Dedifferentiated amniotic fluid mesenchymal stem cell (primary cell): Measurements from ENCODE around the gene PDCD6IP.
"Not testable (repeated sequence)": the region's sequence is repeated elsewhere in the genome, so short reads cannot be mapped to it uniquely, and the experiment has no call there.

ENCODE experiments used
- DNase-seq: peaks from one replicate; pipeline ENCODE4 v3.0.0-alpha.2; 2016; ENCODE audit errors: extremely low spot score

PDCD6IP gene

GRCh38 chr3:33855407-33855806, 57.0 kb downstream of the PDCD6IP start:
- DNase-seq: not testable (repeated sequence)

DNA sequence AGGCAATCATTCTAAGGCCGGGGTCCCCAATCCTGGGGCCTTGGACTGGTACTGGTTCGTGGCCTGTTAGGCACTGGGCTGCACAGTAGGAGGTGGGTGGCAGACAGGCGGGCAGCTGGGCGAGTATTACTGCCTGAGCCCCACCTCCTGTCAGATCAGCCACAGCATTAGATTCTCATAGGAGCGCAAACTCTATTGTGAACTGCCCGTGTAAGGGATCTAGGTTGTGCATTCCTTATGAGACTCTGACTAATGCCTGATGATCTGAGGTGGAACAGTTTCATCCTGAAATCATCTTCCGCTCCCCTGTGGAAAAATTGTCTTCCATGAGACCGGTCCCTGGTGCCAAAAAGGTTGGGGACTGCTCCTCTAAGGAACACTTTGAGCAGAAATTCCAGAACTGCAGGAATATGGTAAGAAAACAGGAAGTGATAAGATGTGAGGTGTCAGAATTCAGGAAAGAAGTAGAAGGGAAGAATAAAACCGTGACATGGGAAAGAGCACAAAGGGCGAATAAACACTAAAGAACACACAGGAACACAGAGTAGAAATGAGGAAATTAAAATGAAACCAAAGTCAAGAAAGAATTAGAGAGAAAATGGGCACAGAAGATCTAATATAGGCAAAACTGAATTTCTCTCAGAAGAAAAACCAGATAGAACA, 57.6 kb downstream of the PDCD6IP start:
- no peak for DNase-seq

DNA sequence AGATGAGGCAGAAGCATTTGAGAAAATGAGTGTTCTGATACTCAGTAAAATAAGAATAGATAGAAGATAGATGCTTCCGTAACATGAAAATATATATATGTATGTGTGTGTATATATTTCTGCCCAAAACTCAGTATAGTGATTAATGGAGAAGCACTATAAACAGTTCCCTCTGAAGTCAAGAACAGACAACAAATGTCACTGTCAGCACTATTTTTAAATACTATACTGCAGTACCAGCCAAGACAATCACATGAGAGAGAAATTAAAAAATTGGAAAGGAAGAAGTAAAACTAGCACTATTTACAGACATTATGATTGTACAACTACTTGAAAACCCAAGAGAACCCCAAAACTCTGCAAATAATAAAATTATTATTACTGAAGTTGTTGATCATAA, 59.3 kb downstream of the PDCD6IP start:
- not testable (repeated sequence) for DNase-seq

GRCh38 chr3:33858131-33858530, 59.7 kb downstream of the PDCD6IP start:
- no peak for DNase-seq

GRCh38 chr3:33860373-33861050, 62.1 kb downstream of the PDCD6IP start:
- DNase-seq: no peak

- DNase-seq: no peak
Measured at GRCh38 chr3:33865133-33865532, 66.7 kb downstream of the PDCD6IP start.

GRCh38 chr3:33868309-33868708, 69.9 kb downstream of the PDCD6IP start:
- no peak for DNase-seq

GRCh38 chr3:33869977-33870376, 71.5 kb downstream of the PDCD6IP start:
- DNase-seq: no peak

GRCh38 chr3:33874815-33875214, 76.4 kb downstream of the PDCD6IP start:
- DNase-seq: no peak

GRCh38 chr3:33875680-33876079, 77.2 kb downstream of the PDCD6IP start:
- DNase-seq: no peak

DNA sequence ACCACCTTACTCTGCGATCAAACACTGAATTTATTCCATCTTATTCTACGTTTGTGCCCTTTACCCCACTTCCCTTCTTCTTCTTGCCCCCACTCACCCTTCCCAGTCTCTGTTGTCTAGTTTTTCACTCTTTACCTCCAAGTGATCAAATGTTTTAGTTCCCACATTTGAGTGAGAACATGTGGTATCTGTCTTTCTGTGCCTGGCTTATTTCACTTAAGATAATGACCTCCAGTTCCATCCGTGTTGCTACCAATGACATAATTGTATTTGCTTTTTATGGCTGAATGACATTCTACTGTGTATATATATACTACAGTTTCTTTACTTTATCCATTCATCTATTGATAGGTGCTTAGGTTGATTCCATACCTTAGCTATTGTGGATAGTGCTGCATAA, 78.8 kb downstream of the PDCD6IP start:
- no peak for DNase-seq

- no peak for DNase-seq
Measured at GRCh38 chr3:33879540-33879939, 81.1 kb downstream of the PDCD6IP start.

DNA sequence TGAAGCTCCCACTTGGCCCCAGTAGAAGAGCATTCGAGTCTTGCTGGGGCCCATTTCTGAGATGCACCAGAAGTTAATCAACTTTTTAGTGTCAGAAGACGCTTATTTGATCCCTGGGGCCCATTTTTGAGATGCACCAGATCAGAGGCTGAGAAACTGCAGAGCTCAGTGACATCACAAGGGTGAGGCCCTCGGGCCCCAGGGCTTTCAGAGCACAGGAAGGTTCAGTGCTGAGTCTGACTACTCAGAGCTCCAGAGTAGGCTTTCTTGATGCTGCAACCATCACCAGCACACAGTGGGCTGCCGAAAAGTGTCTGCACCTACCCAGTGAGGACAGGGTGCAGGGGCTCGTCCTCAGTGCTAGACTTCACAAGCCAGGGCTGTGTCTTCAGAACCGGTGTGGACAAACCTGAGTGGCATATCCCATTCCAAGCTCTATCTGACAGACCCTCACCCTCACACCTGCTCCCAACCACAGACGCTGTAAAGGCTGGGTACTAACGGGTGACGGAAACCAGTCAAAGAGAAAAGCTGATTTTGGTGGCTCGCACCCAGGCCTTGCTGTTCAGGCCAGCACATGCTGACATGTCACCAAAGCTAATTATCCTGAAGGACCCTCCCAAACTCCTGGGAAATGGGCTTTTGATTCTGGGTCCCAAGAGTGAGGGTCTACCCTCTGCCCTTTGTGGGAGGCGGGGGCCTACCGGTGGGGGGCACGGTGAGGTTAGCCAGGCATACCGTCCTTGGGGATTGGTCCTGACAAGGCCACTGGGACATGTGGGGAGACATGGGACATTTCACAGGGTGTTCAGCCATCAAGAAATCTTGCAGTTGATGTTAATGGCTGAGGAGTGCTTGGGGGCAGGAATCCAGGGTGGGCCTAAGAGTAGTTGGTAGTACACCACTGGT, 83.0 kb downstream of the PDCD6IP start:
- DNase-seq: no peak

GRCh38 chr3:33882296-33882695, 83.9 kb downstream of the PDCD6IP start:
- DNase-seq: no peak

- DNase-seq: peak; percentile 51
Measured at GRCh38 chr3:33883538-33883950, 85.1 kb downstream of the PDCD6IP start.

DNA sequence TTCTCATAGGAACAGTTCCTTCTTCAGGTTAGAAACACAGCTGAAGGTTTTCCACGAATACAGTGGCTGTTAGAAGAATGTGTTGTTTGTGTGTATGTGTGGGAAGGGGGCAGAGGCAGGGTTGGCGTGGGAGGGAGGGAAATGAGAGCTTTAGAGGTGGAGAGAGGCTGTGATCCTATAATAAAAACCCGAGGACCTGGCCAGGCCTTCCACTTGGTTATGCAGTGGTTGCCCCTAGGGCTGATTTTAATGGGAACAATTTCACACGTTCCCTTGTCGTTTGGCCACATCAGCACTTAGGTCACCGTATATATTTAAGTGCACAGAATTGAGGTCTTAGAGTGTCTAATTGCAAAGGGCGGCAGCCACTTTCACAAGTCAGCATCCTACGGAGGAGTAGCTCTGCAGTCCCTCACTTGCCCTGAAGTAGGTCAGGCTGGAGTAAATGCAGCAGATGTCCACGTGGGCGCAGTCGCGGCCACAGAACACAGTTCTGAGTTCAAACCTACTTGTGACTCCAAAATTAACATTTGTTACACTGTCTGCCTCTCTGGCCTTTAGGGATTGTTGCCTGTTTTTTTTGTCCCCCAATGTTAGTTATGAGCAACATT, 85.6 kb downstream of the PDCD6IP start:
- DNase-seq: no peak

DNA sequence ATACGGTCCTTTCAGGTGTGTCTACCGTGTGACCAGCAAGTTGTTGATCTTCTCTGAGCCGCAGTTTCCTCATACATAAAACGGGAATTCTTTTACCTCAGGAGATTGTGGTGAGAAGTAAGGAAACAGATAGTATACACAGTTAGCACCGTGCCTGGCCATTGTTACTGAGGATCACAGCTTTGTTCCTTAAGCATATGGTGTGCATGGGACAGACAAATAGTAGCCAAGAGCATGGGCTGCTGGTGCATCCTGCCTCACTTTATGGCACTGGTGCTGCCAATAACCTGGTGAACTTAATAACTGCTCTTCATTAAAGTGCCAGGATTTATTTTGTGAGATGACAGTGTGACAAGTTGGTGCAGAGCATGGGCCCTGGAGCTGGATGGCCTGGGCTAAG, 86.3 kb downstream of the PDCD6IP start:
- DNase-seq: no peak

GRCh38 chr3:33885496-33885895, 87.1 kb downstream of the PDCD6IP start:
- DNase-seq: no peak

DNA sequence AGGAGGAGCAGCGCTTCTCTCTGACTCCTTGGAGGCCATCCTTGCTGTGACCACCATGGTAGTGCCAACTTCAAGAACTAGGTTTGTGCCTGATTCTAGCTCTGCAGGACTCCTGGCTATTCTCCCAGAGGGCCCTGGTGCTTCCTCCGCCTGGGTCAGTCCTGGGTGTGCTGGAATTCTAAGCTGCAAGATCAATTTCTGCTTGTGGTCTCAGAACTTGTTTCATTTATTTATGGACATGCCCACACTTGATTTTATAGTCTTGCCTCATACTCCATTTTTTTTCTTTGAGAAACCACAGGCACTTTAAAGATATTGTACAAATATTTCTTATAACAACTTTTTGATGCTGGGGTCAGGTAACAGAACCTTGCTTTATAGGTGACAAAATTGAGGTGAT, 87.6 kb downstream of the PDCD6IP start:
- no peak for DNase-seq

DNA sequence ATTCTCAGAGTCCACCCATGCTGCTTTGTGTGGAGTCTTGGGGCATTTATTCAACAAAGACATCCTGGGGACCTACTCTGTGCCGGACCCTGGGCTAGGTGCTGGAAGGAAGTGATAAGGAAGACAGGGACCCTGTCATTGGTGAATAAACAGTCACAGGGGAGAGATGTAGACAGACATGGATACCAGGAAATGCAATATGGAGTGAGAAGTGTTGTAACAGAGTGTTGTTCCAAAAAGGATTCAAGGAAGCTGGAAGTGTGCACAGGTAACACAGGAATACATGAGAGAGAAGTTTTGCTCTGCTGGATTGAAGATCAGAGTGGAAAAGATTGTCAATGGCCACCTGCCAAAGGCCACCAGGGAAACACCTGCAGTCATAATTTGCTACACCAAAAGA, 89.0 kb downstream of the PDCD6IP start:
- no peak for DNase-seq

- no peak for DNase-seq
Measured at GRCh38 chr3:33889394-33890039, 91.1 kb downstream of the PDCD6IP start.

GRCh38 chr3:33892655-33893054, 94.2 kb downstream of the PDCD6IP start:
- no peak for DNase-seq
